ENCODE measurements around the gene PRSS48.
"Not testable (repeated sequence)": the region's sequence is repeated elsewhere in the genome, so short reads cannot be mapped to it uniquely, and the experiment has no call there.

Gene PRSS48

GRCh38 chr4:151276787-151277562 is at the start of gene PRSS48:
PRSS48 (plus strand) TSS chr4:151277161; CDS start chr4:151277173, 12 bp downstream.
- DNase-seq: peak in 1 of 2 experiments; percentile 3

- no peak for DNase-seq
These were observed 49.8 kb upstream of the PRSS48 start for GRCh38 chr4:151227172-151227571.

GRCh38 chr4:151227731-151228130 is 49.2 kb upstream of the PRSS48 start:
- no peak for DNase-seq

GRCh38 chr4:151228189-151229119 is 48.5 kb upstream of the PRSS48 start:
- DNase-seq: no peak

GRCh38 chr4:151231915-151232595 is 44.9 kb upstream of the PRSS48 start:
- DNase-seq: no peak

- DNase-seq: no peak
These were observed 43.4 kb upstream of the PRSS48 start for GRCh38 chr4:151233600-151233999.

- not testable (repeated sequence) for DNase-seq
These were observed 41.6 kb upstream of the PRSS48 start for GRCh38 chr4:151235373-151235772.

GRCh38 chr4:151236036-151236435 is 40.9 kb upstream of the PRSS48 start:
- no peak for DNase-seq

GRCh38 chr4:151238477-151238876 is 38.5 kb upstream of the PRSS48 start:
- DNase-seq: no peak

- DNase-seq: no peak
These were observed 37.4 kb upstream of the PRSS48 start for GRCh38 chr4:151239608-151240007.

GRCh38 chr4:151242305-151242704 is 34.7 kb upstream of the PRSS48 start:
- DNase-seq: no peak

- DNase-seq: no peak
These were observed 30.2 kb upstream of the PRSS48 start for GRCh38 chr4:151246742-151247141.

GRCh38 chr4:151247395-151247794 is 29.6 kb upstream of the PRSS48 start:
- no peak for DNase-seq

GRCh38 chr4:151248519-151248918 is 28.4 kb upstream of the PRSS48 start:
- DNase-seq: no peak

- DNase-seq: no peak
These were observed 26.3 kb upstream of the PRSS48 start for GRCh38 chr4:151250706-151251105.

- DNase-seq: no peak
These were observed 25.2 kb upstream of the PRSS48 start for GRCh38 chr4:151251603-151252304.

GRCh38 chr4:151255226-151255625 is 21.7 kb upstream of the PRSS48 start:
- not testable (repeated sequence) for DNase-seq

GRCh38 chr4:151255680-151256079 is 21.3 kb upstream of the PRSS48 start:
- DNase-seq: not testable (repeated sequence)

- no peak for DNase-seq
These were observed 20.8 kb upstream of the PRSS48 start for GRCh38 chr4:151256134-151256533.

- DNase-seq: no peak
These were observed 19.3 kb upstream of the PRSS48 start for GRCh38 chr4:151257704-151258103.

- DNase-seq: no peak
These were observed 17.2 kb upstream of the PRSS48 start for GRCh38 chr4:151259752-151260151.

- DNase-seq: no peak
These were observed 16.4 kb upstream of the PRSS48 start for GRCh38 chr4:151260526-151260925.

GRCh38 chr4:151263455-151263854 is 13.5 kb upstream of the PRSS48 start:
- DNase-seq: no peak

Data from SHP77 (cell line).